Heart left ventricle (tissue), 16 donors: Measurements from ENCODE around the gene CHAF1A. TPM values are rescaled to one million over a fixed set of nuclear protein-coding genes. Genes with fewer than 3 reads are reported as not detected.

Experiments used
- ATAC-seq, 4 donors: fragments of 200-7000 bp; cut with Tn5 transposase; one replicate each; pipeline ENCODE4 v1.9.1; 2020 to 2022; ENCODE audit warnings: moderate library complexity in 4 of 4, mild to moderate bottlenecking in 3 of 4, moderate number of reproducible peaks in 1 of 4
- DNase-seq, 5 donors: peaks; one replicate each; pipeline ENCODE4 v3.0.0-alpha.2; 2020
- H3K27ac ChIP-seq, 12 donors: fragments of 200-600 bp; sonication (generic) in 4 of 12; one replicate each; pipeline versions ENCODE4 v1.5.0 to v1.8.0; 2016 to 2022; ENCODE audit warnings: mild to moderate bottlenecking in 2 of 12
- H3K27me3 ChIP-seq, 9 donors: fragments of 200-600 bp; sonication (generic) in 2 of 9; one replicate each; pipeline versions ENCODE4 v1.5.1 to v1.8.0; 2016 to 2022; ENCODE audit warnings: mild to moderate bottlenecking in 3 of 9
- H3K36me3 ChIP-seq, 9 donors: fragments of 200-600 bp; sonication (generic) in 2 of 9; one replicate each; pipeline versions ENCODE4 v1.5.0 to v1.8.0; 2018 to 2022; ENCODE audit warnings: mild to moderate bottlenecking in 2 of 9
- H3K4me1 ChIP-seq, 12 donors: fragments of 200-600 bp; sonication (generic) in 4 of 12; one replicate each; pipeline versions ENCODE4 v1.5.0 to v1.8.0; 2016 to 2022; ENCODE audit warnings: mild to moderate bottlenecking in 3 of 12
- H3K4me3 ChIP-seq, 12 donors: fragments of 200-600 bp; sonication (generic) in 4 of 12; one replicate each; pipeline versions ENCODE4 v1.5.0 to v1.8.0; 2017 to 2022; ENCODE audit warnings: mild to moderate bottlenecking in 9 of 12, moderate library complexity in 4 of 12
- H3K9me3 ChIP-seq, 12 donors: fragments of 200-600 bp; sonication (generic) in 4 of 12; one replicate each; pipeline versions ENCODE4 v1.5.0 to v1.8.0; 2016 to 2022; ENCODE audit warnings: mild to moderate bottlenecking in 1 of 12
- CTCF ChIP-seq, 12 donors: fragments of 200-600 bp; sonication (generic) in 4 of 12; IDR thresholded peaks; one replicate each; pipeline versions ENCODE4 v1.5.0 to v1.8.0; 2018 to 2022; ENCODE audit warnings: antibody characterized with exemption in 12 of 12, mild to moderate bottlenecking in 5 of 12
- POLR2A ChIP-seq, 2 donors: fragments of 450-650 bp; IDR thresholded peaks; one replicate each; pipeline ENCODE4 v1.6.1; 2017; ENCODE audit warnings: antibody characterized with exemption in 2 of 2, mild to moderate bottlenecking in 2 of 2, moderate library complexity in 2 of 2
- WGBS, 4 donors: extraction: QIAGEN DNeasy Blood & Tissue Kit in 2 of 4; methylation state at CpG; one replicate each; pipeline versions ENCODE4 v1.1.5 to v1.1.7; 2013 to 2018; 5-methylcytosine and 5-hydroxymethylcytosine counted together
- intact Hi-C, 10 donors: fragments of 100-400 bp; cut with DNase I; formaldehyde crosslinking; loops; one replicate each; pipeline versions ENCODE4 v1.11.1 to v1.14.2; 2022
- polyA plus RNA-seq, 2 donors: library from polyadenylated mRNA; stranded (reverse); fragments of 200-250 nt; gene quantifications; one replicate each; pipeline ENCODE4 v1.2.3, GENCODE V29; 2013
- total RNA-seq, 9 donors: library from RNA; depleted of rRNA in 2 of 9; stranded (reverse); fragments of >200 nt in 2 of 9; fragmentation: NEBNext Ultra II Directional in 3 of 9; extraction: Animal tissue kit (Norgen Biotek cat#: 25700) in 3 of 9; gene quantifications; one replicate each; pipeline versions ENCODE4 v1.1.0 to v1.2.4, GENCODE V29; 2016 to 2023
- donor health status: ischemic (EF 13 %, LVEDD 7.1; RV severe dilation, severe dysfunction).
- donor health status: healthy with polysubstance abuse.
- donor health status: DM: no; HTN: yes; CAD: no.
- donor health status: DM: no; HTN: no; CAD: no.
- donor health status: ischemic (EF 25% LVEDD 6.9; RV normal size, moderate dysfunction).
- donor health status: ischemic (EF 25% LVEDD 5.7; RV mildly dilated, moderate dysfunction).
- donor health status: healthy.
- donor health status: DM: yes; HTN: yes; CAD: no.
- donor health status: ischemic (EF 35%, LVEDD 5.7; RV mildly dilated, moderate dysfunction).
- donor health status: nonischemic (EF 11% LVEDD 7.7; RV severe dilation, severe dysfunction).
- donor health status: DM: yes; HTN: yes; CAD: no.
- donor health status: PGD.
- donor health status: ischemic (EF 29% LVEDD 5.4; RV normal size, mild dysfunction).
- donor health status: nonischemic (EF 23%, LVEDD 6.1; RV moderate dilation, normal function).

The CHAF1A gene
- total and polyA plus RNA-seq, 11 donors = 2.9 to 10.7 (median 5.5) TPM

GRCh38 chr19:4445963-4446703, 43.7 kb downstream of the CHAF1A start:
- peaks cover 0 to 79% (median 70%) of the 10 kb centered on the region in 9 donors for H3K36me3 ChIP-seq
- DNase-seq (no peak), ATAC-seq (no peak)
- intact Hi-C loops = no loop called here
- no peaks in the 10 kb centered on the region for H3K9me3 ChIP-seq
- no peak overlapping the region for H3K27ac ChIP-seq
- WGBS, 4 donors = 89 to 93% (median 91%) methylated on average over 37 to 58 of the region's 58 CpGs
- peaks cover 0 to 12% (median 2%) of the 10 kb centered on the region in 12 donors for H3K4me1 ChIP-seq
- no peak for TF ChIP-seq CTCF (IDR thresholded peaks at IDR 0.05)
- TF ChIP-seq POLR2A (IDR thresholded peaks at IDR 0.05) = no peak
- H3K4me3 ChIP-seq = no peak overlapping the region
- H3K27me3 ChIP-seq = no peaks in the 10 kb centered on the region

- WGBS, 4 donors = 71 to 91% (median 83%) methylated on average over 6 to 15 of the region's 15 CpGs
- H3K27ac ChIP-seq = no peak overlapping the region
- intact Hi-C loops = no loop called here
- peaks cover 0 to 85% (median 76%) of the 10 kb centered on the region in 9 donors for H3K36me3 ChIP-seq
- ATAC-seq = no peak
- H3K4me3 ChIP-seq = no peak overlapping the region
- H3K4me1 ChIP-seq = peaks cover 0 to 12% (median 2%) of the 10 kb centered on the region in 12 donors
- no peak for TF ChIP-seq CTCF (IDR thresholded peaks at IDR 0.05)
- TF ChIP-seq POLR2A (IDR thresholded peaks at IDR 0.05) = no peak
- H3K9me3 ChIP-seq = no peaks in the 10 kb centered on the region
- H3K27me3 ChIP-seq = no peaks in the 10 kb centered on the region
- no peak for DNase-seq
Observed at GRCh38 chr19:4446704-4447200, 44.3 kb downstream of the CHAF1A start.

- Histone ChIP-seq H3K4me3 (no peak overlapping the region), H3K36me3 (peaks cover 0 to 93% (median 84%) of the 10 kb centered on the region in 9 donors), H3K27ac (no peak overlapping the region), H3K27me3 (no peaks in the 10 kb centered on the region), H3K9me3 (no peaks in the 10 kb centered on the region), H3K4me1 (peaks cover 0 to 12% (median 2%) of the 10 kb centered on the region in 12 donors)
- 89 to 94% (median 93%) methylated on average over 16 to 28 of the region's 28 CpGs for WGBS, 4 donors
- DNase-seq (no peak), ATAC-seq (no peak)
- intact Hi-C loops = no loop called here
- TF ChIP-seq POLR2A (IDR thresholded peaks at IDR 0.05) (no peak), CTCF (IDR thresholded peaks at IDR 0.05) (no peak)
Observed at GRCh38 chr19:4447327-4448146, 45.1 kb downstream of the CHAF1A start.
